Thyroid gland (tissue), 4 donors: ENCODE measurements around the gene ABCG2. TPM values are rescaled to one million over a fixed set of nuclear protein-coding genes. Genes with fewer than 3 reads are reported as not detected.

Source experiments
- DNase-seq, 2 donors: peaks; one replicate each; pipeline ENCODE4 v3.0.0-alpha.2; 2019
- H3K27ac ChIP-seq, 3 donors: fragments of 200-600 bp; sonication (generic); 1 replicate in 2 of 3; 2 replicates in 1 of 3; pipeline ENCODE4 v1.5.1; 2016 to 2019; ENCODE audit warnings: mild to moderate bottlenecking in 1 of 3, moderate library complexity in 1 of 3
- H3K27me3 ChIP-seq: fragments of 200-600 bp; sonication (generic); one replicate; pipeline ENCODE4 v1.5.1; 2019
- H3K36me3 ChIP-seq, 2 donors: fragments of 200-600 bp; sonication (generic); one replicate each; pipeline ENCODE4 v1.5.1; 2016 to 2019
- H3K4me1 ChIP-seq, 2 donors: fragments of 200-600 bp; sonication (generic); one replicate each; pipeline ENCODE4 v1.5.1; 2017 to 2019
- H3K4me3 ChIP-seq, 3 donors: fragments of 200-600 bp; sonication (generic); replicated peaks in 1 of 3; 1 replicate in 2 of 3; 2 replicates in 1 of 3; pipeline ENCODE4 v1.5.1; 2016; ENCODE audit warnings: mild to moderate bottlenecking in 1 of 3
- H3K9me3 ChIP-seq: fragments of 200-600 bp; sonication (generic); one replicate; pipeline ENCODE4 v1.5.1; 2017
- POLR2A ChIP-seq, 2 donors: fragments of 450-650 bp; IDR thresholded peaks; one replicate each; pipeline ENCODE4 v1.6.1; 2017; ENCODE audit warnings: antibody characterized with exemption in 2 of 2, mild to moderate bottlenecking in 2 of 2, moderate library complexity in 1 of 2
- WGBS, 2 donors: methylation state at CpG; one replicate each; pipeline ENCODE4 v1.1.5; 2017; 5-methylcytosine and 5-hydroxymethylcytosine counted together
- intact Hi-C: fragments of 100-400 bp; cut with DNase I; formaldehyde crosslinking; loops from one replicate; pipeline ENCODE4 v1.15.1; 2023
- total RNA-seq, 4 donors: library from RNA; depleted of rRNA; stranded (reverse); fragments of >200 nt; gene quantifications; one replicate each; pipeline ENCODE4 v1.2.3, GENCODE V29; 2016
- TF ChIP-seq, protein P1 (sequence below), 6 experiments: fragments of 200-600 bp in 3 of 6; fragments of 450-650 bp in 3 of 6; sonication (generic) in 3 of 6; IDR thresholded peaks; one replicate each; pipeline ENCODE4 v1.5.1; 2016 to 2019; ENCODE audit warnings: antibody characterized with exemption in 6 of 6, mild to moderate bottlenecking in 2 of 6, inconsistent platforms in 1 of 6, moderate library complexity in 1 of 6

The ABCG2 gene
- total RNA-seq, 4 donors from 2014 or later, result 3.9 to 26.3 (median 9.4) TPM

DNA sequence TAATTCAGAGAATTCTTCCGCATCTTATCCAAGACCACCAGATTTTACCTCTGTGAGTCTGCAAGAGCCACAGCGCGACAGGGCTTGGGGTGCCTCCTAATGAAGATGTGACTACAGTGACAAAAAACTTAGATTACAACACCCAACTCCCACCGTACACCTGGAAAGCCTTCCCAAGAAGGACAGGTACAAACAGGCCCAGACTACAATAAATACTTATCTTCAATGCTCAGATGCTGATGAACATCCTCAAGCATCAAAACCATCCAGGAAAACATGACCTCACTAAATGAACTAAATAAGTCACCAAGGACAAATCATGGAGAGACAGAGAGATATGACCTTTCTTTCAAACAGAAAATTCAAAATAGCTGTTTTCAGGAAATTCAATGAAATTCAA, 20.8 kb upstream of the ABCG2 start:
- TF ChIP-seq, protein P1, sequence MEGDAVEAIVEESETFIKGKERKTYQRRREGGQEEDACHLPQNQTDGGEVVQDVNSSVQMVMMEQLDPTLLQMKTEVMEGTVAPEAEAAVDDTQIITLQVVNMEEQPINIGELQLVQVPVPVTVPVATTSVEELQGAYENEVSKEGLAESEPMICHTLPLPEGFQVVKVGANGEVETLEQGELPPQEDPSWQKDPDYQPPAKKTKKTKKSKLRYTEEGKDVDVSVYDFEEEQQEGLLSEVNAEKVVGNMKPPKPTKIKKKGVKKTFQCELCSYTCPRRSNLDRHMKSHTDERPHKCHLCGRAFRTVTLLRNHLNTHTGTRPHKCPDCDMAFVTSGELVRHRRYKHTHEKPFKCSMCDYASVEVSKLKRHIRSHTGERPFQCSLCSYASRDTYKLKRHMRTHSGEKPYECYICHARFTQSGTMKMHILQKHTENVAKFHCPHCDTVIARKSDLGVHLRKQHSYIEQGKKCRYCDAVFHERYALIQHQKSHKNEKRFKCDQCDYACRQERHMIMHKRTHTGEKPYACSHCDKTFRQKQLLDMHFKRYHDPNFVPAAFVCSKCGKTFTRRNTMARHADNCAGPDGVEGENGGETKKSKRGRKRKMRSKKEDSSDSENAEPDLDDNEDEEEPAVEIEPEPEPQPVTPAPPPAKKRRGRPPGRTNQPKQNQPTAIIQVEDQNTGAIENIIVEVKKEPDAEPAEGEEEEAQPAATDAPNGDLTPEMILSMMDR (IDR thresholded peaks at IDR 0.05), result no peak
- TF ChIP-seq POLR2A (IDR thresholded peaks at IDR 0.05), result no peak
- H3K9me3 ChIP-seq, result no peaks in the 10 kb centered on the region
- H3K4me1 ChIP-seq, result peaks cover 0 to 11% of the 10 kb centered on the region in 2 donors
- intact Hi-C loops, result no loop called here
- H3K27me3 ChIP-seq, result no peaks in the 10 kb centered on the region
- no peak overlapping the region for H3K27ac ChIP-seq
- DNase-seq, result no peak
- H3K36me3 ChIP-seq, result no peaks in the 10 kb centered on the region
- H3K4me3 ChIP-seq, result no peak overlapping the region
- WGBS, 2 donors, result 95 to 99% methylated on average over 4 of the region's 4 CpGs

DNA sequence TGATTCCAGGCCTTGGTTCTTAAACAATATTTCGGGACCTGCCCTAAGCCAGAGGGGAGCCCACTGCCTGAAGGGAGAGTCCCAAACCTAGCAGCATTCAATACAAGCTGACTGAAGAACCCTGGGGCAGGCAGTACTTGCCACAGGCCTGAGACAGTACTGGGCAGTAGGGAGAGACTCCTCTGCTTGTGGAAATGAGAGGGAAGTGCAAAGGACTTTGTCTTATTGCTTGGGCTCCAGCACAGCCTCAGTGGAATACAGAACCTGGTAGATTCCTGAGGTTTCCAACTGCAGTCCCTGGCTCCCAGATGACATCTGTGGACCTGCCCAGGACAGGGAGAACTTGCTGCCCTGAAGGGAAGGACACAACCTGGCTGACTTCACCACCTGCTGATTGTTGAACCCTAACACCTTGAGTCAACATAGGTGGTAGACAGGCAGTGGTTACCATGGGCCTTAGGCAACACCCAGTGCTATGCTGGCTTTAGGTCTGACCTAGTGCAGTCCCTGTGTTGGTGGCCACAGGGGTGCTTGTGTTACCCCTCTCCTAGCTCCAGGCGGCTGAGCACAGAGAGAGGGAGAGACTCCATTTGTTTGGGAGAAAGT, 20.3 kb upstream of the ABCG2 start:
- DNase-seq, result no peak
- intact Hi-C loops, result no loop called here
- WGBS, 2 donors, result 46 to 100% methylated on average over 1 to 2 of the region's 2 CpGs
- Histone ChIP-seq H3K27me3 (no peaks in the 10 kb centered on the region), H3K36me3 (no peaks in the 10 kb centered on the region), H3K27ac (no peak overlapping the region), H3K9me3 (no peaks in the 10 kb centered on the region), H3K4me3 (no peak overlapping the region), H3K4me1 (peaks cover 0 to 11% of the 10 kb centered on the region in 2 donors)
- TF ChIP-seq, protein P1 (IDR thresholded peaks at IDR 0.05), result no peak
- TF ChIP-seq POLR2A (IDR thresholded peaks at IDR 0.05), result no peak

DNA sequence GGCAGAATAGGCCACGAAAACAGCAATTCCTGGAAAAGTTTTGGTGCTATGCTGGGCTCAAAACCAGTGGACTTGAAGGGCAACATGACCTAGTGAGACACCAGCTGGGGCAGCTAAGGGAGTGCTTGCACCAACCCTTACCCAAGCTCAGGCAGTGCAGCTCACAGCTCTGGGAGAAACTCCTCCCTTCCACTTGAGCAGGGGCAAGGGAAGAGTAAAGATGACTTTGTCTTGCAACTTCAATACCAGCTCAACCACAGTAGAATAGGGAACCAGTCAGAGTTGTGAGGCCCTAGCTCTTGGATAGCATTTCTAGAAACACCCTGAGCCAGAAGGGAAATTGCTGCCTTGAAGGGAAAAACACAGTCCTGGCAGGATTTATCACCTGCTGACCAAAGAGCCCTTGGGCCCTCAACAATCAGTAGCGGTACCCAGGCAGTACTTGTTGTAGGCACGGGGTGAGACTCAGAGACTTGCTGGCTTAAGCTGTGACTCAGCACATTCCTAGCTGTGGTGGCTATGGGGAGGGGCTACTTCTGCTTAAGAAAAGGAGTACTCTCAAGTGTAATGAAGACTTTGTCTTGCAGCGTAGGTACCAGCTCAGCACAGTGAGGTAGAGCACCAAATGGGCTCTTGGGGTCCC, 19.7 kb upstream of the ABCG2 start:
- Histone ChIP-seq H3K4me3 (no peak overlapping the region), H3K27ac (peak overlapping the region in 1 of 3 donors; percentile 11), H3K27me3 (no peaks in the 10 kb centered on the region), H3K36me3 (no peaks in the 10 kb centered on the region), H3K4me1 (peaks cover 0 to 11% of the 10 kb centered on the region in 2 donors), H3K9me3 (no peaks in the 10 kb centered on the region)
- DNase-seq, result peak; percentile 70 to 75
- TF ChIP-seq, protein P1 (IDR thresholded peaks at IDR 0.05), result no peak
- TF ChIP-seq POLR2A (IDR thresholded peaks at IDR 0.05), result no peak
- intact Hi-C loops, result no loop called here
- 45 to 65% methylated on average over 3 to 4 of the region's 4 CpGs for WGBS, 2 donors

DNA sequence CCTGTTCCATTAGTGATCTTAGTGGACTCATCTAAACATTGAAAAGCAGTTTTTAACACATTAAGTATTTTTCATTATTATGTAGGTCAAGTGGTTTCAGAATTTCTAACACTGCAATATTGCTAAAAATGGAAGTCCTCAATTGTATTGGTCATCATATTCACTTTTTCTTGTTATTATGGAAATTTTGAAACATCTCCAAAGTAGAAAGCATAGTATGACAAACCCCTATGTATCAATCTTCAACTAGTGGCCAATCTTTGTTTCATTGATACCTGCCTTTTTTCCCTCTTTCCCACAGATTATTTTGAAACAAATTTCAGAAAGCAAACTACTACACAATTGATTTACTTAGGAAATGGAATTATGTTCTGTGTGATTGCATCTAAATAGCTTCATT, 14.5 kb upstream of the ABCG2 start:
- Histone ChIP-seq H3K36me3 (no peaks in the 10 kb centered on the region), H3K27me3 (no peaks in the 10 kb centered on the region), H3K4me3 (no peak overlapping the region), H3K27ac (no peak overlapping the region), H3K9me3 (no peaks in the 10 kb centered on the region), H3K4me1 (peaks cover 0 to 3% of the 10 kb centered on the region in 2 donors)
- TF ChIP-seq POLR2A (IDR thresholded peaks at IDR 0.05), result no peak
- TF ChIP-seq, protein P1 (IDR thresholded peaks at IDR 0.05), result no peak
- intact Hi-C loops, result no loop called here
- no peak for DNase-seq

DNA sequence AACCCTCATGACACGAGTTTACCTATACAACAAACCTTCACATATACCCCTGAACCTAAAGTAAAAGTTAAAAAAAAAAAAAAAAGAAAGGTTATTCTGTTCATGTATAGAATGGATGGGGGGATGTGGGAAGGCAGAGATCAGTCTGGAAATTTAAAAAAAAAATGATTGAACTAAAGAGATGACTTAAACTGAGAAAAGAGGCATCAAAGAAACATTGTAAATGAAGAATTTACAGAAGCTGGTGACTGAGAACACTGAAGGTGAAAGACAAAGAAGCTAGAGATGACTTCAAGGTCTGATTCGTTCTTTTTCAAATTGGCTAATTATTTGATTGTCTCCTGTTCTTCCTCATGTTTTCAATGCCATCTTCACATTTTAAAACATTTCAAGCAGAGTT, 12.8 kb upstream of the ABCG2 start:
- Histone ChIP-seq H3K4me1 (no peaks in the 10 kb centered on the region), H3K27ac (no peak overlapping the region), H3K4me3 (no peak overlapping the region), H3K9me3 (no peaks in the 10 kb centered on the region), H3K36me3 (no peaks in the 10 kb centered on the region), H3K27me3 (no peaks in the 10 kb centered on the region)
- intact Hi-C loops, result no loop called here
- TF ChIP-seq, protein P1 (IDR thresholded peaks at IDR 0.05), result no peak
- TF ChIP-seq POLR2A (IDR thresholded peaks at IDR 0.05), result no peak
- DNase-seq, result no peak
- 75 to 81% methylated on average over 2 of the region's 2 CpGs for WGBS, 2 donors
